Thymus (tissue), 11 donors: ENCODE measurements around the gene RAB37. TPM values are rescaled to one million over a fixed set of nuclear protein-coding genes. Genes with fewer than 3 reads are reported as not detected.
A peak's percentile ranks its signal among the peaks of the same experiment; 100 is the strongest.

Source experiments
- DNase-seq, 9 donors: peaks; one replicate each; pipeline ENCODE4 v3.0.0-alpha.2; 2013; ENCODE audit warnings: low spot score in 9 of 9, low read depth in 6 of 9, missing footprints in 1 of 9
- H3K27ac ChIP-seq, 2 donors: one replicate each; pipeline ENCODE4 v1.5.1; 2013; ENCODE audit warnings: control low read depth in 1 of 2, low read depth in 1 of 2, low read length in 1 of 2, mild to moderate bottlenecking in 1 of 2, moderate library complexity in 1 of 2
- H3K27me3 ChIP-seq, 2 donors: one replicate each; pipeline ENCODE4 v1.5.1; 2013; ENCODE audit warnings: low read length in 1 of 2; ENCODE audit not compliant: control insufficient read depth in 2 of 2, insufficient read depth in 1 of 2
- H3K36me3 ChIP-seq, 2 donors: one replicate each; pipeline ENCODE4 v1.5.1; 2013; ENCODE audit warnings: low read length in 1 of 2, mild to moderate bottlenecking in 1 of 2, moderate library complexity in 1 of 2; ENCODE audit not compliant: control insufficient read depth in 2 of 2, insufficient read depth in 2 of 2
- H3K4me1 ChIP-seq, 2 donors: one replicate each; pipeline ENCODE4 v1.5.1; 2013; ENCODE audit warnings: low read length in 2 of 2; ENCODE audit not compliant: control insufficient read depth in 2 of 2, insufficient read depth in 2 of 2
- H3K4me3 ChIP-seq, 2 donors: one replicate each; pipeline ENCODE4 v1.5.1; 2013; ENCODE audit warnings: low read length in 2 of 2, control low read depth in 1 of 2, mild to moderate bottlenecking in 1 of 2
- H3K9me3 ChIP-seq, 2 donors: one replicate each; pipeline ENCODE4 v1.5.1; 2013; ENCODE audit warnings: low read length in 1 of 2, mild to moderate bottlenecking in 1 of 2; ENCODE audit not compliant: control insufficient read depth in 2 of 2, insufficient read depth in 1 of 2
- WGBS: extraction: QIAGEN DNeasy Blood & Tissue Kit; methylation state at CpG from one replicate; pipeline ENCODE4 v1.1.7; 2013; 5-methylcytosine and 5-hydroxymethylcytosine counted together
- polyA plus RNA-seq: library from polyadenylated mRNA; stranded (reverse); fragments of 200-250 nt; gene quantifications from one replicate; pipeline ENCODE4 v1.2.3, GENCODE V29; 2013
- total RNA-seq: library from RNA; stranded (reverse); fragments of 120-200 nt; gene quantifications from one replicate; pipeline ENCODE4 v1.2.4, GENCODE V29; 2013
- donor health status: healthy.

The RAB37 gene
- total and polyA plus RNA-seq, 2 donors = 19.9 to 29.3 TPM

DNA sequence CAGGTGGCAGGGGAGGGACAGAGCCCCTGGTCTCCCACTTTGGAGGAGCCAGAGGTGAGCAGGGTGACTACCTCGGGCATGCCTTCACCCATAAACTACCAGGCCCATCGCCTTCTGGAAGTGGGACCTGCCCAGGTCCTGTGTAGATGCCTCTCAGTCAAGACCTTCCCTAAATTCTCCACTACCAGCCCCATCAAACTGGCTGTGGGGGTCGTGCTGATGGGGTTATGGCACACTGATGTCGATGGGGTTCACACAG lies 5.8 kb upstream of the RAB37 start:
- Histone ChIP-seq H3K36me3 (no peaks in the 10 kb centered on the region), H3K4me1 (peaks cover 0 to 5% of the 10 kb centered on the region in 2 donors), H3K4me3 (no peak overlapping the region), H3K9me3 (peaks cover 0 to 3% of the 10 kb centered on the region in 2 donors), H3K27me3 (peaks cover 0 to 15% of the 10 kb centered on the region in 2 donors), H3K27ac (no peak overlapping the region)
- DNase-seq = no peak
- 91% methylated on average over 4 of the region's 4 CpGs for WGBS

DNA sequence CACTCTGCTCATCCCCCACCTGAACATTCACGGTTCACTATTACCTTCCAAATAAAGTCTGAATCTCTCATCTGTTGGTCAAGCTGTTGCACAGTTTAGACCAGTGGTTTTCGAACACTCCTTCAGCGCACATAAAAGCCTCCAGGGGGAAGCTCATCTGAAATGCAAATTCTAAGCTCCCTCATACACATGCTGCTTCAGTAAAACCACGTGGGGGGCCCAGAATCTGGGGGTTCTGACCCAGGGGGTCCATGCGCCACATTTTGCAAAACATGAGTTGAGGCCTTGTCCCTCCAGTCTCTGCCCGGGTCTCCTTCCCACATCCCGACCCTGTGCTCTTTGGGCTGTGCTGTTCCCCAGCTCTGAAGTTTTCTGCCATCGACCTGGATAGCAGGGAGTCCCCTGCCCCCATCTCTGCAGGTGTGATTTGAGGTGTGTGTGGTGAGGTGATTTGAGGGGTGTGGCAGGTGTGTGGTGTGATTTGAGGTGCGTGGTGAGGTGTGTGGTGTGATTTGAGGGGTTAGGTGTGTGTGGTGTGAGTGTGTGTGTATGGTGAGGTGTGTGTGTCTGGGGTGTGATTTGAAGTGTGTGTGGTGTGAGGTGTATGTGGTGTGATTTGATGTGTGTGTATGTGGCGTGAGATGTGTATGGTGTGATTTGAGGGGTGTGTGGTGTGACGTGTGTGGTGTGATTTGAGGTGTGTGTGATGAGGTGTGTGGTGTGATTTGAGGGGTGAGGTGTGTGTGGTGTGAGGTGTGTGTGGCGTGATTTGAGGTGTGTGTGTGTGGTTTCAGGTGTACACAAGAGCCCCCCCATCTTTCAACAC lies 4.8 kb upstream of the RAB37 start:
- H3K4me1 ChIP-seq = peaks cover 0 to 13% of the 10 kb centered on the region in 2 donors
- H3K27ac ChIP-seq = no peak overlapping the region
- WGBS = 88% methylated on average over 12 of the region's 12 CpGs
- no peak overlapping the region for H3K4me3 ChIP-seq
- peaks cover 0 to 3% of the 10 kb centered on the region in 2 donors for H3K9me3 ChIP-seq
- no peak for DNase-seq
- no peaks in the 10 kb centered on the region for H3K36me3 ChIP-seq
- peaks cover 0 to 18% of the 10 kb centered on the region in 2 donors for H3K27me3 ChIP-seq

DNA sequence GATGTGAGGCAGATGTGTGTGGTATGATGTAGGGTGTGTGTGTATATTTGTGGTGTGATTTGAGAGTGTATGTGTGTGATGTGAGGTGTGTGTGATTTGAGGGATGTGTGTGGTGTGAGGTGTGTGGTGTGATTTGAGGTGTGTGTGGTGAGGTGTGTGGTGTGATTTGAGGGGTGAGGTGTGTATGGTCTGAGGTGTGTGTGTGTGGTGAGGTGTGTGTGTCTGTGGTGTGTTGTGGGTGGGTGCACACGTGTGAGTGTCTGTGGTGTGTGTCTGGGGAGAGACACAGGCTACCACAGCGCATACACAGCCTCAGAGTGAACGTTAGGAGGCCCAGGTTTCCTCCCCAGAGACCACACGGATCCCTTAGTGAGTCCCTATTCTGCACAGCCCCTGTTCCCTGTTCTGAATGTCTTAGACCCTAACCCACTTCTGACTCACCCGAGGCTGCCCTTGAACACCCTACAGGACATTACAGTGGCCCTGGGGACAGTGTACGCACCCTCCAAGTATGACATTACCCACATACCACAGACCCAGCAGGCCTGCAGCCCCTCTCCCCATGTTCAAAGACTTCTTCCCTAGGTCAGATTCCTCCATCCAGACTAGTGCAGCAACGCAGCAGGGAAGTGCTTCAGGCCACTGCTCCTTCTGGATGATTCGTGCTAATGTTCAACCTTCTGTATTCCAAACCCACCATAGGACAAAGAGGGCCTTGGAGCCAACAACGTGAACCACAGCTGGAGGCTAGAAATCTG lies 3.5 kb upstream of the RAB37 start:
- peaks cover 0 to 3% of the 10 kb centered on the region in 2 donors for H3K9me3 ChIP-seq
- no peak overlapping the region for H3K27ac ChIP-seq
- H3K36me3 ChIP-seq = no peaks in the 10 kb centered on the region
- H3K27me3 ChIP-seq = peaks cover 0 to 25% of the 10 kb centered on the region in 2 donors
- H3K4me3 ChIP-seq = no peak overlapping the region
- peaks cover 5 to 26% of the 10 kb centered on the region in 2 donors for H3K4me1 ChIP-seq
- WGBS = 65% methylated on average over 9 of the region's 9 CpGs
- DNase-seq = no peak

DNA sequence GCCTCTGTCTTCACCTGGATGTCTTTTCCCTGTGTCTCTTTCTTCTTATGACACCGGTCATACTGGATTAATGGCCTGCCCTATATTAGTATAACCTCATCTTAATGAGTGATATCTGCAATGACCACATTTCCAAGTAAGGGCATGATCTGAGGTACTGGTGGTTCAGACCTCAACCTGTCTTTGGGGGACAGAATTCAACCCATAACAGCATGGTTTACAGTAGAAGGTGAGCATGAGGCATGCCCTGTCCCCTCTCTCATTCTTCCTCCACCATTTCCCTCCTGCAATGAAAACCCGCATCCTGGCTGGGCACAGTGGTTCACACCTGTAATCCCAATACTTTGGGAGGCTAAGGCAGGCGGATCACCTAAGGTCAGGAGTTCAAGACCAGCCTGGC lies 2.8 kb upstream of the RAB37 start:
- Histone ChIP-seq H3K4me3 (no peak overlapping the region), H3K36me3 (no peaks in the 10 kb centered on the region), H3K9me3 (peaks cover 0 to 3% of the 10 kb centered on the region in 2 donors), H3K27ac (no peak overlapping the region), H3K4me1 (peaks cover 13 to 33% of the 10 kb centered on the region in 2 donors), H3K27me3 (peaks cover 0 to 26% of the 10 kb centered on the region in 2 donors)
- WGBS = 96% methylated on average over 3 of the region's 3 CpGs
- no peak for DNase-seq

DNA sequence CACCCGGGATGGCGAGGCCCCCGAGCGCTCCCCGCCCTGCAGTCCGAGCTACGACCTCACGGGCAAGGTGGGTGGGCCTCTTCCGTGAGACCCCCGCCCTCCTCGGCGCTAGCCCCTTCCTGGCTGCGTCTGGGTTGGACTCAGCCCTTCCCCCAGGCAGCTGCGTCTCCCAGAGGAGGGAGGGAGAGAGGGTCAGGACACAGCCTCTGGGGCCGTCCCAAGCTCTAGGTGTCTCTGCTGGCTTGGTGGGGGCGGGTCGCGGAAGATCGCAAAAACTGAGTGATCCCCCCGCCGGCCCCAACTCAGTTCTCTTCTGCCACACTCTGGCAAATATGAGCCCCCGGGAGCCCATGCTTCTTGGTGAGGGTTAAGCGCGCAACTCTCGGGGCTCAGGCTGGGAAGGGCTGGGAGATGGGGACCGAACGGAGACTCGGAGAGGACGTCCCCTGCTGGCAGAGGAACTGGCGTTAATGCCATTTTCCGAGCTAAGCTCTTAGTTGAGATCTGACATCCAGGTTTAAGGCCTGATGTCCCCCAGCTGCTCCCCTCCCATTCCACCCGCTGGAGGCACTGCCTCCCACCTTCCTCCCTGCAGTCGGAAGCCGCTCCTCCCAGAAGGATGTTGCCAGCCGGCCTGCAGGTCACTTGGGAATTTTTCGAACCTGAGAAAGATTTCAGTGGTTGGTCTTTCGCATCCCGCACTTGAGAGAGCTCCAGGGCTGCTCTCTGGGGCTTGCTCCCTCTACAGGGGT lies 419 bp downstream of the RAB37 start:
- WGBS = under 1% methylated on average over 38 of the region's 38 CpGs
- Histone ChIP-seq H3K4me1 (peaks cover 28 to 65% of the 10 kb centered on the region in 2 donors), H3K27me3 (peaks cover 0 to 17% of the 10 kb centered on the region in 2 donors), H3K27ac (peak overlapping the region; percentile 93 to 96), H3K9me3 (peaks cover 0 to 3% of the 10 kb centered on the region in 2 donors), H3K4me3 (peak overlapping the region; percentile 71 to 81), H3K36me3 (peaks cover 0 to 3% of the 10 kb centered on the region in 2 donors)
- DNase-seq = peak in 3 of 9 donors; percentile 43 to 77 (median 58)

DNA sequence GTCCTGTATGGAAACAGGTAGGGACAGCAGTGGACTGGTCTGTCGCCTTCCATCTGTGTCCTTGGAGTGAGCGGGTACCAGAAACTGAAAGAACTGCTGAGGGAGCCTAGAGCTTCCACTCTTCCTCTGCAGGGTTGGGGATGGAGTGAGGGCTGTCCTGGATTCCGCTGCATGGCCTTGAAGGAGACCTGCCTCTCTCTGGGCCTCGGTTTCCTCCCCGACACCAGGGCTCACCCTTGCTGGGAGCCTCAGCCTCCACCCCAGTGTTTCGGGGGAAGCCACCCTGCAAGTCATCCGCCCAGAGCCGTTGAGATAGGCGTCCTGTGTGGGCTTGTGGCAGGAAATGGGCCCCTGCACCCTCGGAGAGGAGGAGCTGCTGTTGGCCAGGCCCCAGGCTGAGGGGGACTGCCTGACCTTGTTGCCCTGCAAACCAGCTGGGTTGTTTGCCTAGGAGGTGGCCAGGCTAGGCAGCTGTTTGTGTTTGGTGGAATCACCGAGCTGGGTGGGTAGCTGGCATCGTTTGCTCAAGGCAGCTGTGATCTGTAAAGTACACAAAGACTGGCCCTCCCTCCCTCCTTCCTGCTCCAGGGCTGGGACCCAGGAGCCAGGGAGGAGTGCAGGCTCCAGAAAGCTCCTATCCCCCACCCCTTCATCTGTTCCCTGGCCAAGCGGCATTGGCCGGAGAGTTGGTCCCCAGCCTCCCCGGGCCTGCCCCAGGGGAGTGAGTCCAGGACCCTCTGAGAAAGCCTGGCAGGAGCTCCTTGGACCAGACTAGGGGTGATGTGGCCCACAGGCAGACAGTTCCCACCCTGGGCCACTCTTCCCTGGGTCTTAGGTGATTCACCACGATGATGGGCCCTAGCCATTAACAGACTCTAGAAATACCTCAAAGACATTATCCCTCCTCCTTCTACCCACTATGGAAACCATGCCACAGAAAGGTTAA lies 1.3 kb downstream of the RAB37 start:
- DNase-seq = peak in 6 of 9 donors; percentile 50 to 90 (median 72)
- H3K27ac ChIP-seq = peak overlapping the region; percentile 93 to 96
- 8% methylated on average over 16 of the region's 16 CpGs for WGBS
- peaks cover 35 to 74% of the 10 kb centered on the region in 2 donors for H3K4me1 ChIP-seq
- H3K36me3 ChIP-seq = peaks cover 0 to 5% of the 10 kb centered on the region in 2 donors
- H3K27me3 ChIP-seq = peaks cover 0 to 17% of the 10 kb centered on the region in 2 donors
- H3K4me3 ChIP-seq = peak overlapping the region; percentile 71 to 81
- H3K9me3 ChIP-seq = peaks cover 0 to 3% of the 10 kb centered on the region in 2 donors

DNA sequence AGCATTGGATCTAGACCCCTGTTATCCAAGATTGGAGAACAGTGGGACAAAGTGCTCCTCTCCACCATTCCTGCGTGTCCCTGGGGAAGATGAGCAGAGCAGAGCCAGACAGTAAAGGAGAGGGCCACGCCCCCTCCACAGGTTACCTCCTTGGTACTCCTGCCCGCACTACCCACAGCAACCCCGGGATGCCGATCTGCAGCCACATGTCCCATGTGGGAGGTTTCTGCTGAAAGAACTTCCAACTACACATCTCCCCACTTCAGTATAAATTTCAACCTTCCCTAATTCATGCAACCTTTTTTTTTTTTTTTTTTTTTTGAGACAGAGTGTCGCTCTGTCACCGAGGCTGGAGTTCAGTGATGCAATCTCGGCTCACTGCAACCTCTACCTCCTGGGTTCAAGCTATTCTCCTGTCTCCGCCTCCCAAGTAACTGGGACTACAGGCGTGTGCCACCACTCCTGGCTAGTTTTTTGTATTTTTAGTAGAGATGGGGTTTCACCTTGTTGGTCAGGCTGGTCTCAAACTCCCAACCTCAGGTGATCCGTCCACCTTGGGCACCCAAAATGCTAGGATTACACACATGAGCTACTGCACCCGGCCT lies 2.3 kb downstream of the RAB37 start:
- H3K27me3 ChIP-seq = peaks cover 0 to 17% of the 10 kb centered on the region in 2 donors
- no peaks in the 10 kb centered on the region for H3K9me3 ChIP-seq
- peaks cover 0 to 5% of the 10 kb centered on the region in 2 donors for H3K36me3 ChIP-seq
- DNase-seq = no peak
- 65% methylated on average over 12 of the region's 12 CpGs for WGBS
- H3K27ac ChIP-seq = peak overlapping the region; percentile 66 to 96
- H3K4me3 ChIP-seq = no peak overlapping the region
- peaks cover 42 to 84% of the 10 kb centered on the region in 2 donors for H3K4me1 ChIP-seq

DNA sequence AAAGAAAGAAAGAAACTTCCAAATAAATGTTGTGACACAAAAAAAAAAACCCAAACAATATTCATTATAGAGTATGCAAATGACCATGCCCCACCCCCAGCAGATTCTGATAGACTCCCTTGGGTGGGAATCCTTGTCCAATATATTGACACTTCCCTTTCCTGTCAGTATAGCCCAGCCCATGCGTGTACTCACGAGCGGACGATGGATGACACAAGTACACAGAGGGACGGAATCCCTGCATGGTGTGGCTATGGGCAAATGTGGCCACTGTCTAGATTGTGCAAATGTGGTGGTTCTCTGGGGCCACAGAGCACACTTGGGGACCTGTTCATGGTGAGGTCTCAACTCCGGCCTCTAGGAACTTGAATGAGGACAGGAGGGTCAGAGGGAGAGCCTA lies 3.1 kb downstream of the RAB37 start:
- no peak for DNase-seq
- H3K36me3 ChIP-seq = peaks cover 0 to 8% of the 10 kb centered on the region in 2 donors
- H3K4me3 ChIP-seq = no peak overlapping the region
- H3K4me1 ChIP-seq = peaks cover 46 to 92% of the 10 kb centered on the region in 2 donors
- H3K27ac ChIP-seq = peak overlapping the region in 1 of 2 donors; percentile 98
- peaks cover 0 to 17% of the 10 kb centered on the region in 2 donors for H3K27me3 ChIP-seq
- no peaks in the 10 kb centered on the region for H3K9me3 ChIP-seq
- WGBS = 92% methylated on average over 6 of the region's 6 CpGs
